ENCODE measurements around the gene LCP2. TPM values are rescaled to one million over a fixed set of nuclear protein-coding genes. Genes with fewer than 3 reads are reported as not detected.

LCP2 gene
- total RNA-seq, 6 donors from 2014 or later, result 43.0 to 148 (median 68.6) TPM

GRCh38 chr5:170293273-170293672, 4.3 kb downstream of the LCP2 start:
- no peaks in the 10 kb centered on the region for H3K27me3 ChIP-seq
- peaks cover 0 to 3% (median 0%) of the 10 kb centered on the region in 4 donors for H3K9me3 ChIP-seq
- TF ChIP-seq EP300 (IDR thresholded peaks at IDR 0.05) (no peak), POLR2AphosphoS5 (IDR thresholded peaks at IDR 0.05) (peak; percentile 54 to 76), POLR2A (IDR thresholded peaks at IDR 0.05) (peak in 1 of 4 donors; percentile 48)
- peaks cover 0 to 34% (median 6%) of the 10 kb centered on the region in 4 donors for H3K36me3 ChIP-seq
- WGBS, 2 donors, result 57 to 76% methylated on average over 5 to 6 of the region's 6 CpGs
- DNase-seq, result peak in 1 of 2 donors; percentile 87
- peak; percentile 66 to 70 for ATAC-seq (ENCODE audit: low FRiP score in 2 of 2)
- peak overlapping the region in 2 of 4 donors; percentile 52 to 78 for H3K27ac ChIP-seq
- H3K4me1 ChIP-seq, result peaks cover 44 to 65% (median 51%) of the 10 kb centered on the region in 4 donors
- peak overlapping the region in 2 of 4 donors; percentile 10 to 70 for H3K4me3 ChIP-seq

GRCh38 chr5:170292179-170293104, 5.1 kb downstream of the LCP2 start:
- H3K4me3 ChIP-seq, result peak overlapping the region in 1 of 4 donors; percentile 70
- peak overlapping the region in 2 of 4 donors; percentile 52 to 78 for H3K27ac ChIP-seq
- ATAC-seq (ENCODE audit: low FRiP score in 2 of 2) (no peak), DNase-seq (no peak)
- H3K36me3 ChIP-seq, result peaks cover 0 to 41% (median 6%) of the 10 kb centered on the region in 4 donors
- peaks cover 45 to 64% (median 56%) of the 10 kb centered on the region in 4 donors for H3K4me1 ChIP-seq
- TF ChIP-seq EP300 (IDR thresholded peaks at IDR 0.05) (no peak), POLR2A (IDR thresholded peaks at IDR 0.05) (no peak), POLR2AphosphoS5 (IDR thresholded peaks at IDR 0.05) (no peak), CTCF (IDR thresholded peaks at IDR 0.05) (no peak)
- peaks cover 0 to 3% (median 0%) of the 10 kb centered on the region in 4 donors for H3K9me3 ChIP-seq
- H3K27me3 ChIP-seq, result no peaks in the 10 kb centered on the region
- 84 to 91% methylated on average over 4 of the region's 4 CpGs for WGBS, 2 donors

GRCh38 chr5:170290498-170290897, 7.1 kb downstream of the LCP2 start:
- DNase-seq (no peak), ATAC-seq (ENCODE audit: low FRiP score in 2 of 2) (no peak)
- H3K9me3 ChIP-seq, result peaks cover 0 to 3% (median 0%) of the 10 kb centered on the region in 4 donors
- H3K4me3 ChIP-seq, result no peak overlapping the region
- 71 to 77% methylated on average over 3 of the region's 3 CpGs for WGBS, 2 donors
- H3K27me3 ChIP-seq, result no peaks in the 10 kb centered on the region
- peaks cover 45 to 63% (median 58%) of the 10 kb centered on the region in 4 donors for H3K4me1 ChIP-seq
- peaks cover 0 to 60% (median 6%) of the 10 kb centered on the region in 4 donors for H3K36me3 ChIP-seq
- no peak for TF ChIP-seq CTCF (IDR thresholded peaks at IDR 0.05)
- no peak for TF ChIP-seq POLR2A (IDR thresholded peaks at IDR 0.05)
- TF ChIP-seq POLR2AphosphoS5 (IDR thresholded peaks at IDR 0.05), result no peak
- TF ChIP-seq EP300 (IDR thresholded peaks at IDR 0.05), result no peak
- H3K27ac ChIP-seq, result no peak overlapping the region

- ATAC-seq (ENCODE audit: low FRiP score in 2 of 2) (peak; percentile 11 to 74), DNase-seq (no peak)
- H3K36me3 ChIP-seq, result peaks cover 0 to 66% (median 6%) of the 10 kb centered on the region in 4 donors
- peaks cover 0 to 3% (median 0%) of the 10 kb centered on the region in 4 donors for H3K9me3 ChIP-seq
- peaks cover 44 to 63% (median 52%) of the 10 kb centered on the region in 4 donors for H3K4me1 ChIP-seq
- H3K27ac ChIP-seq, result peak overlapping the region in 2 of 4 donors; percentile 49 to 65
- H3K27me3 ChIP-seq, result no peaks in the 10 kb centered on the region
- H3K4me3 ChIP-seq, result no peak overlapping the region
- WGBS, 2 donors, result 49 to 78% methylated on average over 4 of the region's 4 CpGs
- TF ChIP-seq POLR2AphosphoS5 (IDR thresholded peaks at IDR 0.05) (peak in 1 of 2 donors; percentile 58), POLR2A (IDR thresholded peaks at IDR 0.05) (no peak)
These were observed 7.8 kb downstream of the LCP2 start for GRCh38 chr5:170289764-170290163.

- WGBS, 2 donors, result 47 to 77% methylated on average over 3 of the region's 3 CpGs
- Histone ChIP-seq H3K27ac (peak overlapping the region in 1 of 4 donors; percentile 65), H3K4me3 (no peak overlapping the region), H3K9me3 (peaks cover 0 to 3% (median 0%) of the 10 kb centered on the region in 4 donors), H3K4me1 (peaks cover 40 to 63% (median 47%) of the 10 kb centered on the region in 4 donors), H3K36me3 (peaks cover 0 to 66% (median 6%) of the 10 kb centered on the region in 4 donors), H3K27me3 (no peaks in the 10 kb centered on the region)
- TF ChIP-seq POLR2A (IDR thresholded peaks at IDR 0.05) (no peak), EP300 (IDR thresholded peaks at IDR 0.05) (no peak), POLR2AphosphoS5 (IDR thresholded peaks at IDR 0.05) (no peak), CTCF (IDR thresholded peaks at IDR 0.05) (no peak)
- ATAC-seq (ENCODE audit: low FRiP score in 2 of 2), result no peak
- DNase-seq, result no peak
These were observed 8.5 kb downstream of the LCP2 start for GRCh38 chr5:170289121-170289520.

Data from upper lobe of left lung (tissue), 6 donors.